ENCODE results near the gene ANTXR1.
A peak's percentile ranks its signal among the peaks of the same experiment; 100 is the strongest.

ANTXR1 gene

GRCh38 chr2:69183659-69184058 is 170.7 kb downstream of the ANTXR1 start (continued):
- no peak for TF ChIP-seq TSHZ2 (CRISPR knock-in tag; IDR thresholded peaks at IDR 0.05)
- no peak for TF ChIP-seq ZNF8 (CRISPR knock-in tag; IDR thresholded peaks at IDR 0.05)
- TF ChIP-seq, protein P1, sequence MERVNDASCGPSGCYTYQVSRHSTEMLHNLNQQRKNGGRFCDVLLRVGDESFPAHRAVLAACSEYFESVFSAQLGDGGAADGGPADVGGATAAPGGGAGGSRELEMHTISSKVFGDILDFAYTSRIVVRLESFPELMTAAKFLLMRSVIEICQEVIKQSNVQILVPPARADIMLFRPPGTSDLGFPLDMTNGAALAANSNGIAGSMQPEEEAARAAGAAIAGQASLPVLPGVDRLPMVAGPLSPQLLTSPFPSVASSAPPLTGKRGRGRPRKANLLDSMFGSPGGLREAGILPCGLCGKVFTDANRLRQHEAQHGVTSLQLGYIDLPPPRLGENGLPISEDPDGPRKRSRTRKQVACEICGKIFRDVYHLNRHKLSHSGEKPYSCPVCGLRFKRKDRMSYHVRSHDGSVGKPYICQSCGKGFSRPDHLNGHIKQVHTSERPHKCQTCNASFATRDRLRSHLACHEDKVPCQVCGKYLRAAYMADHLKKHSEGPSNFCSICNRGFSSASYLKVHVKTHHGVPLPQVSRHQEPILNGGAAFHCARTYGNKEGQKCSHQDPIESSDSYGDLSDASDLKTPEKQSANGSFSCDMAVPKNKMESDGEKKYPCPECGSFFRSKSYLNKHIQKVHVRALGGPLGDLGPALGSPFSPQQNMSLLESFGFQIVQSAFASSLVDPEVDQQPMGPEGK (CRISPR knock-in tag; IDR thresholded peaks at IDR 0.05; ENCODE audit: borderline replicate concordance): no peak
- no peak for TF ChIP-seq ZNF565 (CRISPR knock-in tag; conservative IDR thresholded peaks at IDR 0.05; ENCODE audit: low read depth)
- no peak for TF ChIP-seq GLIS3 (CRISPR knock-in tag; IDR thresholded peaks at IDR 0.05)
- TF ChIP-seq ZFP30 (CRISPR knock-in tag; IDR thresholded peaks at IDR 0.05): no peak
- TF ChIP-seq RARB (CRISPR knock-in tag; IDR thresholded peaks at IDR 0.05): no peak
- no peak for TF ChIP-seq ZFP3 (CRISPR knock-in tag; IDR thresholded peaks at IDR 0.05)

- TF ChIP-seq, protein P2, sequence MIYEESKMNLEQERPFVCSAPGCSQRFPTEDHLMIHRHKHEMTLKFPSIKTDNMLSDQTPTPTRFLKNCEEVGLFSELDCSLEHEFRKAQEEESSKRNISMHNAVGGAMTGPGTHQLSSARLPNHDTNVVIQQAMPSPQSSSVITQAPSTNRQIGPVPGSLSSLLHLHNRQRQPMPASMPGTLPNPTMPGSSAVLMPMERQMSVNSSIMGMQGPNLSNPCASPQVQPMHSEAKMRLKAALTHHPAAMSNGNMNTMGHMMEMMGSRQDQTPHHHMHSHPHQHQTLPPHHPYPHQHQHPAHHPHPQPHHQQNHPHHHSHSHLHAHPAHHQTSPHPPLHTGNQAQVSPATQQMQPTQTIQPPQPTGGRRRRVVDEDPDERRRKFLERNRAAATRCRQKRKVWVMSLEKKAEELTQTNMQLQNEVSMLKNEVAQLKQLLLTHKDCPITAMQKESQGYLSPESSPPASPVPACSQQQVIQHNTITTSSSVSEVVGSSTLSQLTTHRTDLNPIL (CRISPR knock-in tag; IDR thresholded peaks at IDR 0.05; ENCODE audit: low read depth): no peak
- TF ChIP-seq CSDC2 (CRISPR knock-in tag; IDR thresholded peaks at IDR 0.05) (no peak), ZFP30 (CRISPR knock-in tag; IDR thresholded peaks at IDR 0.05) (no peak), GLIS3 (CRISPR knock-in tag; IDR thresholded peaks at IDR 0.05) (no peak), ISL1 (CRISPR knock-in tag; IDR thresholded peaks at IDR 0.05) (no peak), TCF4 (CRISPR knock-in tag; IDR thresholded peaks at IDR 0.05; ENCODE audit: borderline replicate concordance) (peak; percentile 59), ESRRG (CRISPR knock-in tag; IDR thresholded peaks at IDR 0.05) (no peak)
- ATAC-seq: no peak
These were observed 171.2 kb downstream of the ANTXR1 start for GRCh38 chr2:69184224-69184623.

GRCh38 chr2:69185807-69186206 is 172.8 kb downstream of the ANTXR1 start:
- TF ChIP-seq ISL1 (CRISPR knock-in tag; IDR thresholded peaks at IDR 0.05): no peak
- TF ChIP-seq OSR1 (CRISPR knock-in tag; IDR thresholded peaks at IDR 0.05): no peak
- no peak for TF ChIP-seq BACH2 (CRISPR knock-in tag; IDR thresholded peaks at IDR 0.05; ENCODE audit: borderline replicate concordance)
- TF ChIP-seq PPARA (CRISPR knock-in tag; IDR thresholded peaks at IDR 0.05; ENCODE audit: borderline replicate concordance): no peak
- no peak for TF ChIP-seq TSHZ2 (CRISPR knock-in tag; IDR thresholded peaks at IDR 0.05)
- no peak for TF ChIP-seq CSRNP3 (CRISPR knock-in tag; IDR thresholded peaks at IDR 0.05)
- TF ChIP-seq, protein P2 (CRISPR knock-in tag; IDR thresholded peaks at IDR 0.05; ENCODE audit: low read depth): no peak
- TF ChIP-seq RARB (CRISPR knock-in tag; IDR thresholded peaks at IDR 0.05): no peak
- TF ChIP-seq ZFP3 (CRISPR knock-in tag; IDR thresholded peaks at IDR 0.05): no peak
- TF ChIP-seq ZNF565 (CRISPR knock-in tag; conservative IDR thresholded peaks at IDR 0.05; ENCODE audit: low read depth): no peak
- TF ChIP-seq ZNF70 (CRISPR knock-in tag; IDR thresholded peaks at IDR 0.05): no peak
- no peak for TF ChIP-seq ZFP30 (CRISPR knock-in tag; IDR thresholded peaks at IDR 0.05)
- TF ChIP-seq ZC3H10 (CRISPR knock-in tag; IDR thresholded peaks at IDR 0.05): no peak
- no peak for TF ChIP-seq TCF4 (CRISPR knock-in tag; IDR thresholded peaks at IDR 0.05; ENCODE audit: borderline replicate concordance)
- ATAC-seq: no peak
